ENCODE measurements around the gene AGBL3.

AGBL3 gene

DNA sequence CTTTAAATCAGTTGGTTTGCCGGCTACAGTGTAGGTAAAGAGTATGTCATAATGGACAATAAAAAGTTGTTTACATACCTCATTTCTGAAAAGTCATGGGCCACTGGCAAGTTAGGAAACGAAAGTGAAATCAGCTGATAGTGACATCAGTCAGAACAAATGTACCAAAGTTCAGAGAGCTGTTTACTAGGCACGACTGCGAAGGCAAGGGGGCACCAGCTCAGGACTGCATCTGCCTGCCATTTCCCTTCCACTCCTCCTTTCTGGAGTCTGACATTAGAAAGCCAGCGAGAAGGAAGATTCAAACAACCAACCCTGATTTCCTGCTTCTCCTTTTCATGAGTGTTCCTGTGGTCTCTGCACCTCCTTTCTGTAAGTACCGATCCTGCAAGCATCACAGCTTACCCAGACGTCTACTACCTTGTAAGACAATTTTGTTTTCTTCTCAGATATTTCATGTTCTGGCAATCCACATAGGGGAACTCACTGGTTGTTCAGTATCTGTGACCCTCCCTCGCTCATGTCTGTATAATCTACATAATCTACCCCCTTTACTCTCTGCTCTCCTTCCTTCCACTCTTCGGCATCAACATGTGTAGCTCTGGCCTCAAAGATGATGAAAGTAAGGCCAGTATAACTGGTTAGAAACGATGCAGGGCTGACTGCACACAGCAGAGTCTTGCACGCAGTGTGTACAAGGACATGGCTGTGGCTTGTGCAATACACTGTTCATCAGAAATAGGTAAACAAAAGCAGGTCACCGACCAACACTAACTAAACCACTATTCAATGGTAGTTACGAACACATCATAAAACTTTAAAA lies 161.8 kb downstream of the AGBL3 start, which contains the start of gene TMEM140:
Gene TMEM140 (plus strand): TSS at position 174 of the 823 bp plus-strand sequence. CDS start 16,370 bp downstream, outside the sequence.
- peak; percentile 31 for DNase-seq (ENCODE audit: low read depth)

DNA sequence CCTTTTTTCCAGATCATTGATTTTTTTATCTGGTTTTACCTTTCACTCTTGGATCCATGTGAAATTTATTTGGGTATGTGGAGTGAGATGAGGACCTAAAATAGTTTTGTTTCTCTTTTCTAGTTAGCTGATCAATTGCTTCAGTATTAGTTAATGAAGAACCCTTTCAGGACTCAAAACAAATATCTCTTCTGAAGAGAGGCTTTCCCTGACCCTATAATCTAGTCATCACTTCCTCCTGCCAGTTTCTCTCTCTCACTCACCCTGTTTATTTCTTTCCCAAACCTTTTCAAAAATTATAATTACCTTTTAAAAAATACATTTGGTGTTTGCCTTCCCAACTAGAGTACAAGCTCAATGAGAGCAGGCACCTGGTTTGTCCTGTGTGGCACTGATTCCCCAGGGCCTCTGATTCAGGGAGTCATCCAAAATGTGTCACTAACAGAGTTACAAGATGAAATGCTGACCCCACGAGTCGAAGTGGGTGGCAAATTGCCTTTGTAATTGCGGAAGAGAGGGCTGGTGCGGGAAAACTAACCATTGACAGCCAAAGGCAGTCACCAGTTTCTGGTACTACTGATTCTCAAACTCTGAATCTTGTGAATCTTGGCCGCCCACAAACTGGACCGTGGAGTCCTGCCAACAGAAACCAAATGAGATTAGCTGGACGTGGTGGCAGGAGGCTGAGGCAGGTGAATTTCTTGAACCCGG lies 163.9 kb downstream of the AGBL3 start:
- no peak for DNase-seq (ENCODE audit: low read depth)

DNA sequence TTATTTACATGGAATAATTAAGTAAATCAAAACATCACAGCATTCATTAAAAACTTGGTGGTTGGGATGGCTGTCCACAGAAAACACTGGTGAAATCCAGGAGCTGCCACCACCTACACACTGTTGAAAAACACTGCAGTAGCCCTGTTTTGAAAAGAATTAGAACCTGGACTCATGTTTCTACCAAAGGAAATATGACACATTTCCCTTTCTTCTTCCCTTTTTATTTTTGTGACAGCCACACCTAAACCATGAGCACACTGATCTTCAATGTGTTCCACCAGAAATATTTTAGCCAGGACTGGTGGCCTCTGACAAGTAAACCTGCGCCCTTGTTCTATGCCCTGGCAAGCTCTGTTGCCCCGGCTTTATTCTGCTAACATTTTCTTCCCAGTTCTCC lies 164.8 kb downstream of the AGBL3 start:
- no peak for DNase-seq (ENCODE audit: low read depth)

DNA sequence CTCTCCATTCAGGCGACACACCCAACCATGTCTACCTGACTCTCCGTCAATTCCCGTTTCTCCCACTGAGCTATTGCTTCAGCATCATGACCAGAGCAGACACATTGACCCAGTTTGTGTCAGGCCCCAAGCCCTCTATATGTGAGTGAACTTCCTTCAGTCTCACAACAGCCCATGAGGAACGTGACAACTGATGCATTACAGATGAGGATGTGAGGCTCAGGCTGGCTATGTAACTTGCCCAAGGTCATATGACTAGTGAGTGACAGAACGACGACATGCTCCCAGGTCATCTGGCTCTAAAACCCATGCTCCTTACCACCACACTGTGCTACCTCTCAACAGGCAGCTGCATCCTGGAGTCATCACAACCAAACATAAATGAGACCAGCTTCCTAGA lies 165.2 kb downstream of the AGBL3 start:
- DNase-seq (ENCODE audit: low read depth) = no peak

DNA sequence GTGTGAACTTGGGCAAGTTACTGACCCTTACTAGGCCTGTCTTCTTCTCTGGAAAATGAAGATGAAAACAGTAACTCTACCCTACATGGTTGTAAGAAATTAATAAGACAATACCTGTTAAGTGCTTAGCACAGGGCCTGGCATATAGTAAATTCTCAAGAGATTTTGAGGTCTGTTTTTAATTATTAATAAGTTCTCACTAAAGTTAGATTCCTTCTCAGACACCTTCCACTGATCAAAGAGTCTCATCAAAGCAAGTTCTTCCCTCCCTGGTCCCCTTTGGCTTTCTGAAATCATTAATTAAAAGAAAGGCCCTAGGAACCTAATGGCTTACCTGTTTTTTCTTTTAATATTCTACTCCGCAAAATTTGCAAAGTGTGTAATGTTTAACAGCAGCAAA lies 166.1 kb downstream of the AGBL3 start:
- no peak for DNase-seq (ENCODE audit: low read depth)

DNA sequence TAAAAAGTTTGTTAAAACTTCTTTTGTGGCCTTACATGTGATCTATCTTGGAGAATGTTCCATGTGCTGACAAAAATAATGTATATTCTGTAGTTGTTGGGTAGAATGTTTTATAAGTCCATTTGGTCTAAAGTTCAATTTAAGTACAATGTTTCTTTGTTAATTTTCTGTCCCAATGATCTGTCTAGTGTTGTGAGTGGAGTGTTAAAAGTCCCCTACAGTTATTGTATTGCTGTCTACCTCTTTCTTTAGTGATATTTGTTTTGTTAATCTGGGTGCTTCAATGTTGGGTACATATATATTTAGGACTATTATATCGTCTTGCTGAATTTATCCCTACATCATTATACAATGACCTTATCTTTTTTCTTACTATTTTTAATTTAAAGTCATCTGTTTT lies 168.4 kb downstream of the AGBL3 start:
- DNase-seq (ENCODE audit: low read depth) = no peak

DNA sequence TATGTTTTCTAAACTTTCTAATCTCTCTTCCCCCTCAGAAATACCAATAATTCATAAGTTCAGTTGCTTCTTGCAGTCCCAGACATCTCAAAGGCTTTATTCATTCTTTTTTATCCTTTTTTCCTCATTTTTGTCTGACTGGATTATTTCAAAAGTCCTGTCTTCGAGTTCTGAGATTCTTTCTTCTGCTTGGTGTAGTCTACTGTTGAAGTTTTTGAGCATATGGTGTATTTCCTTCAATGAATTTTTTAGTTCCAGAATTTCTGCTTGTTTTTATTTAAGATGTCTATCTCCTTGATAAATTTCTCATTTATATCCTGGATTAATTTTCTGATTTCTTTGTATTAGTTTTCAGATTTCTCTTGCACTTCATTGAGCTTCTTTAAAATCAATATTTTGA lies 170.0 kb downstream of the AGBL3 start:
- DNase-seq (ENCODE audit: low read depth) = no peak

DNA sequence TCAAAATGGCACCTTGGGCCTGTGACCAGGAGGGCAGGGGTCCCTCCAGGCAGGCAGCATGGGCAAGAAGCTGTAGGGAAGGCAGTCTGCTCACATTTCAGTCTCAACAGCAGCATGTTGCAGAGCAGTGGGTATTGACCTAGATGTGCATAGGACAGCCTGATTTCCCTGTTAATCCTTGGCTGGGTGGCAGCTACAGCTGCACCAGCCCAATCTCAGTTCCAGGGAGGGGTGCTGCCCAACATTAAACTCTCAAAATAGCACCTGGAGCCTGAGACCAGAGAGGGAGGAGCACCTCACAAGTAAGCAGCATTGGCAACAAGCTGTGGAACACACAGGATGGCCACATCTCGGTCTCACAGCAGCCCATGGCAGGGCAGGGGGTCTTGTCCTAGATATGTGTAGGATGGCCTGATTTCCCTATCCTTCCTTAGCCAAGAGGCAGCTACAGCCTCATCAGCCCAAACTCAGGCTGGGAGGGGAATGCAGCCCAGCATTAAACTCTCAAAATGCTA lies 171.9 kb downstream of the AGBL3 start:
- DNase-seq (ENCODE audit: low read depth) = no peak

DNA sequence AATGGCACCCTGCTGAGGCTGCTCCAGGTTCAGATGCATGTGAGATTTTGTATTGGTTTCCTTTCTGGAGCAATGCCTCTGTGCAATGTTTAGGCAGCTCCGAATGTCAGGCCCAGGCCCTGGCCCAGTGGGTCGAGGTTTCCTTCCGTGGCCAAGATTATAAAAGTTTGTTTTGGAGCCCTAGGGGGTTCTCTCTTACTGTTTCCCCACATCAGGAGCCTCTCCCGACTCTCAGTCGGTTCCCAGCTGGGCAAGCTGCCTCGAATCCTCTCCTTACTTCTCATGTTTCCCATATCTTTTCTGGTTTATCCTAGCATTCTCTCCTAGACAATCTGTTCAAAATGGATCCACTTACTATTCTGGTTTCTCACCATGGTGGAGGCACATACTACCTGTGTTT lies 172.6 kb downstream of the AGBL3 start:
- no peak for DNase-seq (ENCODE audit: low read depth)

DNA sequence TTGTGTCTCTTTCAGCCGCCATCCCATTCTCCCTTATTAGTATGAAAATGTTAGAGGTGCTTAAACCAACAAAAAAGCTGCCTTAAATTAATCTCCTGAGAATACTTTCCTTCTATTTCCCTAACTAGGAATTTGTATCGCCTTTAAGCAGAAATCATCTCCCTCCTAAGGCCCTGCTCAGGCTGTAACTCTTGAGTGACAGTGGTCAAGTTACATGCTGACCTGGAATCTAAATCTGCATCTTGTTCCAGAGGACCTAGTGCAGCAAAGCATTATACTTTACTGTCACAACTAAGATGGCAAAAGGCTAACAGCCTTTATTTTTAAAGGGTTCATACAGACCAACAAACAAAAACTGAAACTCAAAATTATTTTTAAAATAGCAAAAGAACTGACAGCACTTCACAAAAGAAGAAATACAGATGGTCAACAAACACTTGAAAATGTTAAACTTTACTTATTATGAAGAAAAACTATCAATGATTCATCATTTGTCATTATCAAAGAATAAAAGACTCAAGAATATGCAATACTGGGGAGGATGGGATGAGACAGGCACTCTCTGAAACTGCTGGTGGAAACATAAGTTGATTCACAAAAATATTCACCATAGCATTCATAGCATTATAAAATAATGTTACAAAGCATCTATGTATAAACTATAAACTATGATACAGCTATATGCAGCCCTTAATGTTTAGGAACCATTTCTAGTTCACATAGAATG lies 173.2 kb downstream of the AGBL3 start:
- no peak for DNase-seq (ENCODE audit: low read depth)

DNA sequence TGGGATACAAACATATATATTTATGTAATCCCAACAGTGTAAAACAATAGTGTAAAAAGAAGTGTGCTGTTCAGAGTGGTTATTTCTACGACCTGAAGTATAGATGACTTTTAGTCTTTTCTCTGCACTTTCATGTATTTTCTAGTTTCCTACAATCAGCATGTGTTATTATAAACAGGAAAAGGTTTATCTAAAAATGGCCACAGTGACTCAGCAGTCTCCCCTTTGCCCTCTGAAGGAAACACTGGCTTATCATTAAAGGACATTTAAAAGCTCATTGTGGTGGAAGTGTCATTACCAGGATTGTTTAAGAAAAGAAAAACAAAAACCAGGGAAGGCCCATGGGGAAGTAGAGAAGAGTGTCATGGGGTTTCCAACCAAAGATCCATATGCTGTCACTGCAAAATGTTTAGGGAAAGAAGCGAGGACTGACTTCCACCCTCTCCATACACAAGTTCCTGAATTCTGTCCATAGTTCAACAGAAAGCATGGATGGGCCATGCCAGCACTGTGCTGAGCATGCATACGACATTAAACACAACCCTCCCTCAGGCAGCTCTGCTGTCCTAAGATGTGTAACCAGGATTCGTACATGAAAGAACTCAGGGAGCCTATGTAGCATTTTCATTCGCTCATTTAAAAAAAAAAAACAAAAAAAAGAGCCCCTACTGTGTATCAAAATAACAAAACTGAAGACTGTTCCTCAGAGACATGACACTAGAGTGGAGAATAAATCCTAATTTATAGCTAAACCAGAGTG lies 174.0 kb downstream of the AGBL3 start:
- no peak for DNase-seq (ENCODE audit: low read depth)

DNA sequence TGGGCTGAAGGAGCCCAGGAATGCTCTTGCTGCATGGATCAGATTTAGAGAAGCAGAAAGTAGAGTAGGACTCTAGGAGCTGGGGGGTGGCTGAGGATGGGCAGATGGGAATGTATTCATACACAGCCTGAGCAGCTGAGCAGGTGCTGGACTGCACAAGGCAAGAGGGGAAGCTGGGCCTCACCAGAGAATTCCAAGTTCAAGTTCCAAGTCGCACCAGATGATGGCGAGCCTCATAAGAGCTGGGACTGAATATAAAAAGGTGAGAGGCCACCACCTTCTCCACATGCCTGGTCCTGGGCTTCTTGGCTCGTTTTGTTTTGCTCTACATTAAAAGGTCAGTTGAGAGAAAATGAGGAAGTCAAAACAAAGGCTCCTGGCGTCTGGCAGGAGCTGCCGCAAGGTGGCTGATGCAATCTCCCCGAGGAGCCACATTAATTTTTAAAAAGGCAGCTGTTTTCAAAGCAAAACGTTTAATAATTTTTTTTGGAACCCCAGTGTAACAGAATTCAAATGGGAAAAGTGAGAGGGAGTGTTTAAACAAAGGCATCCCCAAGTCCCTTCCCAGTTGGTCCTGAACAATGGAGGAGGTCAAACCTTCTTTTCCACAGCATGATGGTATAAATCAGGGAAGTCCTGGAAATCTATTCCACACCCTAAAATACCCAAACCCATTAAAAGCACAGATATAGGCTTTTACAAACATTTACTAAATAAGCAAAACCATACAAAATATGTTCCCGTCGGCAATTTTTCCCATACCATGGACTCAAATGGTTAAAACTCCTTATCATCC lies 174.7 kb downstream of the AGBL3 start:
- DNase-seq (ENCODE audit: low read depth) = no peak

DNA sequence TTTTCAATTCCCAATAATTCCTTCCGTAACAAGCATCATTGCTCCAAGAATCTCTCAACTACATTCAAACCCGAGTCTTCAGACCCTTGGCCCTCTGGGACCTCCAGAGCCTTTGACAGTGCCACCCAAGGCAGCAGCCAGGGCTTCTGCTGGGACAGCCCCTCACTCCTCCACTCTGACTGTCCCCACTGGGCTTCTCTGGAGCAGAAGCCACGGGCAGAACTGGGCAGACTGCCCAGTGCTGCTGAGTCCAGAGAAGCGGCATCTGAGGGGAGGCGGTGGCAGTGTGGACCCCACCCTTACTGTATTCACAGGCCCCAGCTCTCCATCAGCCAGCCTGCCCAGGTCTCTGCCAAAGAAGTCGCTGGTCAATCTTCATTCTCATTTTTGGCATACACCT lies 175.4 kb downstream of the AGBL3 start:
- DNase-seq (ENCODE audit: low read depth) = no peak

DNA sequence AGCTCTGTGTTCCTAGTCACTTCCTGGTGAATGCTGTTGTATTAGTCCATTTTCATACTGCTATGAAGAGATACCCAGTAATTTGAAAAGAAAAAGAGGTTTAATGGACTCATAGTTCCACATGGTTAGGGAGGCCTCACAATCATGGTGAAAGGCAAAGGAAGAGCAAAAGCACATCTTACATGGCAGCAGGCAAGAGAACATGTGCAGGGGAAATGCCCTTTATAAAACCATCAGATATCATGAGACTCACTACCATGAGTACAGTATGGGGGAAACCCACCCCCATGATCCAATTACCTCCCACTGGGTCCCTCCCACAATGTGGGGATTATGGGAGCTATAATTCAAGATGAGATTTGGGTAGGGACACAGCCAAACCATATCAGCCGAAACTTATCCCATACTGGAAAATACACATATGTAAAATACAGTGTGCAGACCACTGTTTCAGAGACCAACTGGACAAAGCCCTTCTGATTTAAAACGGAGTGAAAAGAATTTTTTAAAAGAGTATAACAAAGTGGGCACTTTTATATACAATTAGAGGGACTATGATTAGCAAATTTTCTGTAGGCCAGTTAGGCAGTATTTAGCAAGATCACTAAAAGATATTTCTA lies 176.2 kb downstream of the AGBL3 start:
- no peak for DNase-seq (ENCODE audit: low read depth)

DNA sequence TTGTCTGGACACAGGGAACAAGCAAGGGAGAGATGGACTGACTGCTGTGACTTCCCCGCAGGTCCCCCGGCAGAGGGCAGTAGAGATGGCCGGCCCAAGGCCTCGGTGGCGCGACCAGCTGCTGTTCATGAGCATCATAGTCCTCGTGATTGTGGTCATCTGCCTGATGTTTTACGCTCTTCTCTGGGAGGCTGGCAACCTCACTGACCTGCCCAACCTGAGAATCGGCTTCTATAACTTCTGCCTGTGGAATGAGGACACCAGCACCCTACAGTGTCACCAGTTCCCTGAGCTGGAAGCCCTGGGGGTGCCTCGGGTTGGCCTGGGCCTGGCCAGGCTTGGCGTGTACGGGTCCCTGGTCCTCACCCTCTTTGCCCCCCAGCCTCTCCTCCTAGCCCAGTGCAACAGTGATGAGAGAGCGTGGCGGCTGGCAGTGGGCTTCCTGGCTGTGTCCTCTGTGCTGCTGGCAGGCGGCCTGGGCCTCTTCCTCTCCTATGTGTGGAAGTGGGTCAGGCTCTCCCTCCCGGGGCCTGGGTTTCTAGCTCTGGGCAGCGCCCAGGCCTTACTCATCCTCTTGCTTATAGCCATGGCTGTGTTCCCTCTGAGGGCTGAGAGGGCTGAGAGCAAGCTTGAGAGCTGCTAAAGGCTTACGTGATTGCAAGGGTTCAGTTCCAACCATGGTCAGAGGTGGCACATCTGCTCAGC lies 178.2 kb downstream of the AGBL3 start:
- DNase-seq (ENCODE audit: low read depth) = no peak

DNA sequence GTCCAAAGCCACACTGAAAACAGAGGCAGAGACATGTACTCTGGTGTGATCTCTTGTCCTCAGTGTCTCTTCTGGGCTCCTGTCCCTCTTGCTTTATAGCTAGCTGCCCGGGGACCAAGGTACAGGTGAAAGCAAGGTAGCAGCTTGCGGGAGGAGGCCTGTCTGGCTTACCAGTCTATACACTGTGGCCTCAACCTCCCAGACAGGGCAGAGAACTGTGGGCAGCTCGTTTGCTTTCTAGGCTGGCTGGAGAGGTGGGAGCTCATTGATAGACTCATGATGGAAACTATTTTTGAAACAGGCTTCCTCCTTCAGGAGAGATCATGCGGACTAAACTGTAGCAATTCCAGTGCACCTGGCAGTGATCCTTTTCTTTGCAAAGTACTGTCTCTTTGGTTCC lies 179.6 kb downstream of the AGBL3 start:
- no peak for DNase-seq (ENCODE audit: low read depth)

DNA sequence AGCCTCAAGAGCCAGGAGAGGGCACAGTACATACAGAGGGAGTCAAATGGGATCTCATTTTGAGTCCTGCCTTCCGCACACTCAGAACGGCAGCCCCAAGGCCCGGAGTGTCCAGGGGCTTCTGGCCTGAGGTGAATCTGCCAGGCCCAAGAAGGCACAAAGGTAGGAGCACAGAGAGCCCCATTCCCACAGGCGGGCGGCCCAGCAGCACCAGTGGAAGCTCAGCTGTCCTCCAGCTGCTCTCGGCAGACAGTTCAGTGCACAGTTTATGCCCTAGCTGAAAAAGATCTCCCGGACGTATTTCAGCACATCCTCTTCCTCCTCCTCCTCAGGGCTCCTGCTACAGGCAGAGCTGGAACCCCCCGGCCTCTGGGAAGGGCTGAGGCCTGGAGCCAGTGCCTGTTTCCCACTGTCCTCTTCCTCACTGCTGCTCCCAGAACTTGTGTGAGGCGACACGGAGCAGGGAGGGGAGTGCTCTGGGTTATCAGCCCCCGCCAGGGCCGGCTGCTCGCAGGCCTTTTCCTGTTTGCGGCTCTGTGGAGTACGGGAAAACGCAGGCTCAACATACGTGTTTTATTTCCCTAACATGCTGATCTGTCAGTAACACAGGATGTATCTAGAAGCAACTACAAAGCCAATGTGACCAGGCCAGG lies 180.2 kb downstream of the AGBL3 start:
- DNase-seq (ENCODE audit: low read depth) = no peak

DNA sequence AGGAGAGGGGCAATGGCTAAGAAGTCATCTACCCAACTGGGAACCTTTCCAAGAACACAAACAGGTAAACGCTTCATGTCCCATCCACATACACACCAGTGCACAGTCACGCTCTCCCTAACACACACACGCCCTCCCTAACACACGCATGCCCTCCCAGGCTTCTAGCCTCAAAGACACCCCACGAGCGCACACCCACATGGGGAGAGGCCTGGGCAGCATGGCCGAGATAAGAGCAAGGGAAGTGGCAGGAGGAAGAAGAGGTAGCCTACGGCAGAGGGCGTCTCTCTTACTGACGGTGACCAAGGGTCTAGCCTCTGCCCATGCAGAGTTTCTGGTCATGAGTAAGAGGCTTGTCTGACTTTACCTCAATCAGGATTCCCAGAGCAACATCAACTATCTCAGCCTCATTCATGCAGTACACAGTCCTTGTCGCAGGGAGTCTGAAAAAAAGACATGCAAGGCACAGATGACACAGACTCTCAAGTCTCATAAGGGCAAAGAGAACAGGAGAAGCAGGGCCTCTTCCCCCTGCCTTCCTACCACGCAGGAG lies 181.1 kb downstream of the AGBL3 start:
- DNase-seq (ENCODE audit: low read depth) = no peak

DNA sequence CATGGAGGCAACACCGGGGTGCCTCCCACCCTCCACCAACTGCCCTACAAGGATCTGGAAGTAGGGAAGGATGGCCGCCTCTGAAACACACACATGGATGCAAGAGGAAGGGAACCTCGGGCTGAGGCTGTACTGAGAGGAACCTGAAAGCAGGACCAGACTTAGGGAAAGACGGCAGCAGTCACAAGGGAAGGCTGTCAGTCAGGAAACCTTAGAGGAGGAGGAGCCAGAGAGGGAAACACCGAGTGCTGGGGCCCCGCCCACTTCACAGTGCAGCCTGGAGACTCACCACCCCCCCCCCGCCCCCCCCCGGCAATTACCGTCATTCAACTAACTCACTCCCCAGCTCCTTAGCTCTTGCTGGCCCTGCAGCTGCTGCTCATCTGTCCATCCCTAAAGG lies 181.7 kb downstream of the AGBL3 start:
- peak; percentile 26 for DNase-seq (ENCODE audit: low read depth)

All from T-helper 22 cell (primary cell).